Stimulated activated CD4-positive, alpha-beta T cell treated with anti-CD3 and anti-CD28 coated beads, Interleukin-1b, Interleukin-23, amount 100 ng/mL, for 24 hours (primary cell): ENCODE results near the gene DBN1.

ENCODE experiments used
- DNase-seq, 4 experiments: peaks; one replicate each; pipeline ENCODE4 v3.0.0-alpha.2; 2020; ENCODE audit warnings: low read depth in 4 of 4, low spot score in 1 of 4

DBN1 gene

DNA sequence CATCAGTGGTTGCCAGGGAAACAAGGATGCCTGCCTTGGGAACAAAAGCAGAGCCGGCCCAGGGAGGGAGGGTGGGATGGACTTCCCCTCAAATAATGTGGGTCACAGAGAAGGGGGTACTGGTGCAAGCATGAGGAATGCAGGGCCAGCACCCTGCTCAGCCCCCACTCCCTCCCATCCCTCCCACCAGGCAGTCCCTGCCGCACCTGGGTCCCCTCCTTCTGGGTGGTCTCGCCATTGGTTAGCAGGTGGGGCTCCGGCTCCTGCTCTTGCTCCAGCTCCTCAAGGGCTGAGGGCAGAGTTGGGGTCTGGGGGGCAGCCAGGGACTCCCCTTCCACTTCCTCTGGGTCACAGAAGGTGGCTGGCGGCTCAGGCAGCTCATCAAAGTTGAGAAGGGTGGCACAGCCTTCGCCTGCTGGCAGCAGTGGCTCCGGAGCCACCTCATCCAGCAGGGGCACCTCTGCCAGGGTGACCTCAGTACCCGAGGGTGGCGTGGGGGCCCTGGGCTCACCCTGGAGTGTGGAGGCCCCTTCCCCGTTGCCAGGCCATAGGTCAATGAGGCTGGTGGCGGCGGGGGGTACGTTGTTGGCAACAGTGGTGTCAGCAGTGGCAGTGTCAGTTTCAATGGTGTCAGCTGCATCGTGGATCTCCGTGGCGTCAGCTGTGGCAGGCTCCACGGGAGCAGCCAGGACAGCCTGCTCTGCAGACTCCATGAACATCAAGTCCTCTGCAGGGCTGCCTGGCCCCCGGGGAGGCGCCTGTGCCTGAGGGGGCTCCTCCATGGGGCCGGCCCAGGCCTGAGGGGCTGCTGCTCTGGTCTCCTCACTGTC is 15.4 kb downstream of the DBN1 start:
- DNase-seq: no peak

DNA sequence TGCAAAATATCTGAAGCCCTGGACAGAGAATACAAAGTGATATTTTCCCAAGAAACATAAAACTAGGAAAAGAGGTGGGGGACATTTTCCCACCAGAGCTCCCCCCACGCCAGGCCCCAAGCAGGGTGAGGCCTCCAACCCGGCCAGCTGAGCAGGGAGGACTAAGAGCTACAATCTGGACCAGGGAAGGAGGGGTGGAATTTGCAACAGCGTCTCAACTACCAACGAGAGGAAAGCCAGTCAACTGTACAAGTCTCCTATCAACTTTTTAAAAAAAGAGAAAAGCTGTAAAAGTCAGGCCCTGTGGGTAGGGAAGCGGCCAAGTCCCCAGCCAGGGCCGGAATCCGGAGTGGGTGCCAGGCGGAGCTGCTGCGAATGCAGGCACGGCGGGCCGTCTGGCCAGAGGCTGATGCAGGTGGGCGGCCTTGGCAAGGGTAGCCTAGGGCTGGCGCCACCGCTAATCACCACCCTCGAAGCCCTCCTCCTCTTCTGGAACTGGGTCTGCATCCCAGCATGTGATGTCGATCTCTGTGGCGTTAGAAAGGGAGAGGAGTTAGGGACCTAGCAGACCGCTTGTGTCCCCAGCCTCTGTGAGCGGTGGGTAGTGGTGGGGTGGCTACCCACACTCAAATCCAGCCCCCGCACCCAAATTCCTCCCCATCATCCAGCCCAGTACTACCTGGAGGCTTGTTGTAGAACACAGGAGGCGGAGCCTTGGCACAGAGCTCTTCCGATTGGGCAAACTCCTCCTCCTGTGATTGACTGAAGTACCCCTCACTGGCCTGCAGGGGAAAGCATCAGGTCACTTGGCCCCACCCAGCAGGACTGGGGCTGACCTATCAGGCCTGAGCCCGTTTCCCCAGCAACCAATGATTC is 16.2 kb downstream of the DBN1 start:
- no peak for DNase-seq

DNA sequence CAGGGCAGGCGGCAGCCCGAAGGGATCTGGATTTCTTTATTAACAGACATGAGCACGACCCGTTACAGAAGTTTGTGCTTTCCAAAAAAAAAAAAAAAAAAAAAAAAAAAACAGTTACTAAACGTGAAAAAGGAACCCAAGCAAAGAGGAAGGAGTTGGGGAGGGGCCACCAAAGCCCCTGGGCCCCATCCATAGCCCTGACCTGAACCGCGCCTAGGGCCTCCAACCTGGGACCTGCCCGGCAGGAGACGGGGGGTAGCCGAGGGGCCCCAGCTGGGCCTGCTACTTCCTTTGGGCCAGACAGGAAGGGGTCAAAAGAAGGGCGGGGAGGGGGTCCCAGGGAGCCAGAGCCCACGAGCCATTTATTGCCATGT is 16.9 kb downstream of the DBN1 start:
- DNase-seq: no peak

DNA sequence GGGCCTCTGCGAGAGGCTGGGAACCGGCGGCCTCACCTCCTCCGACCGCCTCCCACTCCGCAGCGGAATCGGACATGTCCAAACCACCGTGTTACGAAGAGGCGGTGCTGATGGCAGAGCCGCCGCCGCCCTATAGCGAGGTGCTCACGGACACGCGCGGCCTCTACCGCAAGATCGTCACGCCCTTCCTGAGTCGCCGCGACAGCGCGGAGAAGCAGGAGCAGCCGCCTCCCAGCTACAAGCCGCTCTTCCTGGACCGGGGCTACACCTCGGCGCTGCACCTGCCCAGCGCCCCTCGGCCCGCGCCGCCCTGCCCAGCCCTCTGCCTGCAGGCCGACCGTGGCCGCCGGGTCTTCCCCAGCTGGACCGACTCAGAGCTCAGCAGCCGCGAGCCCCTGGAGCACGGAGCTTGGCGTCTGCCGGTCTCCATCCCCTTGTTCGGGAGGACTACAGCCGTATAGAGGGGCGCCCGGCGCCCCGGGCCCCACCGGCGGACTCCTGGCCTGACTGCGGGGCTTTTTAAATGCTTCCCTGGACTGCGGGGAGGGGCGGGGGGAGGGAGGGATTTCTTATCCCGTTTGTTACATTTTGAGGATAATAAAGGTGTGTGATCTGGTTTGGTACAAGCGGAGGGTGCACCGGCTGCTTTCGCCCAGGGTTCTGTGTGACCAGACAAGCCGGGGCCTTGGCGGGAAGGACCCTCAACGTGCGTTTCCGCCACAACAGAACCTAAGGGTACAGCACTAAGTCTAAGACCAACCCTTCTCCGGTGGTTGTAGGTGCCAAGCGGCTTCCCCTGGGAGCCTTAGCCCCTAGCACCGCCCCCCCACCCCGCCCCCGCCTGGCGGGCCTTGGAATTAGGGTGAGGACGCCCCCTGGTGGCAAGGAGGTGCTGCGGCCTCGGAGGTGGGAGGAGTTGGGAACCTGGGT is 17.5 kb downstream of the DBN1 start:
- peak; percentile 93 to 100 (median 97) for DNase-seq

DNA sequence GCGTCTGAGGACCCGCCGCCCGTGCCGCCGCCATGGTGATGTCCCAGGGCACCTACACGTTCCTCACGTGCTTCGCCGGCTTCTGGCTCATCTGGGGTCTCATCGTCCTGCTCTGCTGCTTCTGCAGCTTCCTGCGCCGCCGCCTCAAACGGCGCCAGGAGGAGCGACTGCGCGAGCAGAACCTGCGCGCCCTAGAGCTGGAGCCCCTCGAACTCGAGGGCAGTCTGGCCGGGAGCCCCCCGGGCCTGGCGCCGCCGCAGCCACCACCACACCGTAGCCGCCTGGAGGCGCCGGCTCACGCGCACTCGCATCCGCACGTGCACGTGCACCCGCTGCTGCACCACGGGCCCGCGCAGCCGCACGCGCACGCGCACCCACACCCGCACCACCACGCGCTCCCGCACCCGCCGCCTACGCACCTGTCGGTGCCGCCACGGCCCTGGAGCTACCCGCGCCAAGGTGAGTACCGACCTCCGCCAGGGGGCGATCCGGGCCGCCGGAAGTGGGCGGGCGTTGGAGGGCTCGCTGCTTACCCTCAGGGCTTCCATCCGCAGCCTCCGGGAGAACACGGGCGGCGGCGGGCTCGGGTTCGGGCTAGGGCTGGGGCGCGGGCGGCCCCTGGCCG is 18.3 kb downstream of the DBN1 start:
- DNase-seq: peak; percentile 78 to 90 (median 86)

DNA sequence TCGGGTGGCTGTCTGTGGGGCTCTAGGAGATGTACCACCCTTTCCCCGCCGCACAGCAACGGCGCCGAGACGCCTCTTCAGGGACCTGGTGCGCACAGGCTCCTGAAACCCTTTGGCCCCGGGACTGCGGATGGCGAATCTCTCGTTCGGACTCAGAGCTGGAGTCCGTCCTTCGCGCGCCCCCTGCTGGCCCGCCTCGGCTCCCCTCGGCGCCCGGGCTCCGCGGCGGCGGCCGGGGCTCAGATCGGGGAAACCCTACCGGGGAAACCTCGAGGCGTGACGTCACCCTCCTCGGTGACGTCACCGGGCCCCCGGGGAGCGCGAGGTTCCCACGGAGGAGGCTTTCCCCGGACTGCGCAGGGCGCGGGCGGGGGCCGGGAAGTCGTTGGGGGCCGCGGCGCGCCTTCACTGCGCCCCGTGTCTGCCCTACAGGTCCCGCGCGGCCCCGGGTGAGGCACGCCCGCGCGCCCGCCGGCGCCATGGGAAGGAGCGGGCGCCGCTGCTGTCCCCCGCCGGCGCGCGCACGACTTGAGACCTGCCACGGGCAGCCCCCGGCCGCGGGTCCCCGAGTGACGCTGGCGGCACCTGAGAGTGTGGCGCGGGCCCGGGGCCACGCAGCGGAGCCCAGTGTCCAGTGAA is 18.9 kb downstream of the DBN1 start:
- DNase-seq: peak; percentile 83 to 95 (median 90)

DNA sequence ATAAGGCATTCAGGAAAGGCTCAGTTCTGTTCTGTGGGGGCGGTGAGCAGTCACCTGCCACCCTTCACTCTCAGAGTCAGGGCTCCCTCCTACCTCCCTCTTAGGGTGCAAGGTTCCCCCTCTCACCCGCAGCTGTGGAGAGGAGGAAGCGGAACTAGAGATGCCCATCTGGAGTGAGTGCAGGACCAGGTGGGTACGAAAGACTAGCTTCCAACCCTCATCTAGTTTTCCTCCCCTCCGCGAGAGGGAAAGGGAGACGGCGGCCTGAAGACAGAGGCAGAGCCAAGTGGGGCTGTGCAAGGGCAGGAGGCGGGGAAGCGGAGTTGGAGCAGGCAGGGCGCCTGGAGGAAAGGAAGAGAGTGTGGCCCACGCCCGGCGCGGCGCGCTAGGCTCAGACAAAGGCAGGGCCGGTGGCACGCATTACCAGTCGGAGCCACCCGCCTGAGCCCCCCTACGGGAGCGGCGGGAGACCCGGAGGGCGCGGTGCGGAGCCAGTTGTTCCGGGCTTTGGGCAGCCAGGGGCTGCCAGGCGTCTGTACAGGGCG is 19.5 kb downstream of the DBN1 start:
- DNase-seq: no peak

DNA sequence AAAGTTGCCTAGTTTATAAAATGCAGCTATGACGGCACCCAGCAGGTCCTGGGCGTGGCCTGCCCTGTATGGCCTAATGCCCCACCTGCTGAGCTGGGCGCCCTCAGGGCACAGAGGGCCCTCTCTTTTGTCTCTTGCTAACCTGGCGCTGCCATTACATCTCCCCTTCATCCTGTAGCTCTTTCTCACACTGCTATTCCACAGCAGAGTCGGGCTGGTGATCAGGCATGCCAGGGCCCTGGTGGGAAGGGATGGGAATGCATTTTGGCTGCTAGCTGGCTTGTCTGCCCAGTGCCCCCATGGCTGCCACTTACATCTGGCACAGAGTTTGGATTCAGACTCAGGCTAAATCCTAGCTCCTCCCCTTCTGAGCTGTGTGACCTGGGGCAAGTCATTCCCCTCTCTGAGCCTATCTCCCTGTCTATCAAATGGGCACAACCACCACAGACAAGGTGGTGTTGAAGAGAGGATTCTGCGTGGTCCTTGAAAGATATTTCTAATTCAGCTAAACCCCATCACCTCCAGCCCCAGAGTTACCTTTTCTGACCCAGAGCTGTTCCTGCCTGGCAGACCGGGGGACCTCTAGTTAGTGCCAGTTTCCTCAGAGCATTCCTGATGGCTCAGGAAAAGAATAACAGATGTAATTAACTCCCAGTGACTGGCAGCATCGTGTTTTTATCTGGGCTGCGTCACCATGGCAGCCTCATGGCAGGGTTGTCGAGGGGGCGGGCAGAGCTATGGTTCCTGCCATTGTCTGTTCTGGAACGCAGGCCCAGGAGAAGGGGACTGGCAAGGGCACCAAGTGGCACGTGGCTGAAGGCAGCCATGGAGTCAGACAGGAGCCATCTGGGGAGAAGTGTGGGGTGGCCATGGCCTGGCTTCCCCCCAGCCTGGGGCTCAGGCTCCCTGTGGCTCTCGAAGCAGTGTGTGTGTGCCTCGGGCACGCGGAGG is 20.5 kb downstream of the DBN1 start:
- no peak for DNase-seq

DNA sequence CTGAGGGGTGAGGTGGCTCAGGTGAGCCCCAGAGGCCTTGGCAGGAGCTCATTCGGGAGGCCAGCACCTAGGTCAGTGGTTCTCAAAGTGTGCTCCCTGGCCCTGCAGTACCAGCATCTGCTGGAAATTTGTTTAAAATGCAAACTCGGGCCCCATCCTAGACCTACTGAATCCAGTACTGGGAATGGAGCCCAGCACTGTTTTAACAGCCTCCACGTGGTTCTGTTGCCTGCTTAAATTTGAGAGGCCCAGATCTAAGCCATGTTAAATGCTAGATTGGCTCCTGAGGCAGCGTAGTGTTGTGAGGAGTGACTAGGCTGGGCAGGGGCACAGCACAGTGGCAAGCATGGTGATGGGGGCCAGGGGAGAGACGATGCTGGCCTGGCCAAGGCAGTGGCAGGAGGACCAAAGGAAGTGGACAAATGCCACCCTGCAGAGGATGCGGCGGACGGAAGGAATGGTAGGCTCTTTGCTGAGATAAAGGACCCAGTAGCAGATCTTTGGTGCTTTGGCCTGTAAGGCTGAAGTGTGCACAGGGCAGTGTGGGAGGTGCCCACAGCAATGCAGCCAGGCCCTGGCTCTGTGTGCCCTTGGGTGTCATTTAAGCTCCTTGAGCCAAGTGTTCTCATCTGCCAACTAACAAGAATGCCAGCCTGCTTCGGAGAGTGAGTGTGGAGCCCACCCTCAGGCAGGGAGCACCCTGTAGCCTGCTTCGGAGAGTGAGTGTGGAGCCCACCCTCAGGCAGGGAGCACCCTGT is 22.6 kb downstream of the DBN1 start:
- DNase-seq: no peak

DNA sequence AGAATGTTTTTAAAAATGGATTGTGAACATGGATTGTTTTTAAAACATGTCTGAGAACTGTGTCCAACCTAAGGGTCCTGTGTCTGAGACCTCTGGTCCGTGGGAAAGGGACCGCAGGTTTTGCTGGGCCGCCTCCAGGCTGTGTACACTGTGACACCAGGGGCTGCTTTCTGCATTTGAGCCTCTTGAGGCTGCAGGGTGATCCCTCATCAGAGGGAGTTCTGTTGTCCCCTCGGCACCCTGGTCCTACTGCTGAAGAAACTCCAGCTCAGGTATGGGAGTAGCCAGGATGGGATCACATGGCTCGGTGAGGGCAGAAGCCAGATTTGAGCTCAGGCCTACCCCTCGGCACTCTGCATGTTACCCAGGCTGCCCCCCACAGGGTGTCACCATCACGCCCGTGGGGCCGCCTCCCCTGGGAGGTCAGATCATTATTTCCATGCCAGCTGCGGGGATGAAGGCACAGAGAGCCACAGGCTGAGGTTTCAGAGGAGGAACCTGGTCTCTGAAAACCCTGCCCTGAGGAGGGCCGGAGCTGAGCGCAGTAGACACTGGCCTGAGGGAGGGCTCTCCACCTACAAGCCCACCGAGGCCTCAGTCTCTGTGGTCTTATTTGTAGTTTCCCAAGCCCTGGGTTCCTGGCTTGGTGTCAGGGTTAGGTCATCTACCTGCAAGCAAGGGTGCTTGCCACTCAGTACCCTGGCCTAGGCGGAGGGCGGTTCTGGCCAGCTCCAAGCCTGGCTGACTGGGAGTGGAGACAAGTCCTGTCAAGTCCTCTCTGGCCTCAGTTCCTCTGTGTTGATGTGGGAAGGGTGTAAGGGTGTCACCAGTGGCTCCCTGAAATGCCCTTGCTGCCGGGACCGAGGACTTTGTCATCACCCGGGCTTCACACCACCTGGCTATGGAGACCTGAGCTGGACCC is 24.0 kb downstream of the DBN1 start:
- no peak for DNase-seq

DNA sequence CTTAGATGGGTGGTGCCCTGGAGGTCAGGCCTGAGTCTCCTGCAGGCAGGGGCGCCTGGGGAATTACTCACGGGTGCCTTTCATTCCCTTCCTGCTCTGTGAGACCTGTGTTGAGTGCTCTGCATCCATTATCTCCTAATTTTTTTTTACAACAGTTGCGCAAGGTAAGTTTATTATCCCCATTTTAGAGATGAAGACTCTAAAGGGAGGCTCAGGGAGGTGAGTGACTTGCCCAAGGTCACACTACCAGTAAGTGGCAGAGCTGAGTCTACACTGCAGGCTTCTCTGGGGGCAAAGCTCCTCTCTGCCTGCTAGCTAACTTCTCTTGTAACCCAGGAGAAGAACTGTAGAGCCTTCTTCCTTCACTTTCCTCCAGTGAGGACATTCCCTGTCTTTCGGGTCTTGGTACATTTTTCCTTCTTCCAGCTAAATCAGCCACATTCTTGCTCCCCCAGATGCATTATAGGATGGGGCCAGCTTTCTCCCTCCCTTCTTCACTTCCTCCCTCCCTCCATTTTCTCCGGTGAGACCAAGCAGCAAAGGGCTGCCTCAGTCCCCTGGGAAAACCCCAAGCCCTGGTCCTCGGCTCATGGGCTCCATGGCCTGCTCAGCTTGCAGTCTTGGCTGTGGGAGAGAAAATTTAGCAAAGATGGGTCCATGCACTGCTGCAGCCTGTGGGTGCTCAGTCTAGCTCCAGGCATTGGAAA is 25.0 kb downstream of the DBN1 start:
- DNase-seq: no peak

DNA sequence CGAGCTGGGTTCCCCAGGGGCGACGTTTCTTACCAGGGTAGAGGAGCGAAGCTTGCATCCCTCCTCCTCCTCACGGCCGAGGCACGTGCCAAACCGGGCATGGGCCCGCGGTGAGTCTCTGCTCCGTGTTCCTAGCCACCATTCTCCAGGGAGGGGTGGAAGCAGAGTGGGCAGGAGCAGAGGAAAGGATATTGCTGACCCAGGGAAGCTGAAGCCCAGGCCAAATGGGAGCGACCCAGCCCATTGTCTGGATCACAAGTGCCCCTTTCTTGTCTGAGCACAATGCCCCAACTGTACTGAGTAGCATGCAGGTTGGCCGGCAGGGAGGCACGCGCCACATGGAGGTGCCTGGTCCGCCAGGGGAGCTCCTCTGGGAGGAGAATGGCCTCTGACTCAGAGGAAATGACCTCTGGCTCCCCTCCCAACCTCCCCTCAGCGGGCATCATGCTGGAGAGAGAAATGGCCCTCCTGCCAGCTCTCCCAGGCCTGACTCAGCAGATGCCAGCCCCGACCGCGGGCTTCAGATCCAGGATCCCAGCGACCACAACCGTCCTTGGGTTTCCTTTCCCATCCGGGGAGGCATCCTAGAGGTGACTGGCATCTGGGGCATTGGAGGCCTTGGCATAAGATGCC is 25.7 kb downstream of the DBN1 start:
- no peak for DNase-seq

DNA sequence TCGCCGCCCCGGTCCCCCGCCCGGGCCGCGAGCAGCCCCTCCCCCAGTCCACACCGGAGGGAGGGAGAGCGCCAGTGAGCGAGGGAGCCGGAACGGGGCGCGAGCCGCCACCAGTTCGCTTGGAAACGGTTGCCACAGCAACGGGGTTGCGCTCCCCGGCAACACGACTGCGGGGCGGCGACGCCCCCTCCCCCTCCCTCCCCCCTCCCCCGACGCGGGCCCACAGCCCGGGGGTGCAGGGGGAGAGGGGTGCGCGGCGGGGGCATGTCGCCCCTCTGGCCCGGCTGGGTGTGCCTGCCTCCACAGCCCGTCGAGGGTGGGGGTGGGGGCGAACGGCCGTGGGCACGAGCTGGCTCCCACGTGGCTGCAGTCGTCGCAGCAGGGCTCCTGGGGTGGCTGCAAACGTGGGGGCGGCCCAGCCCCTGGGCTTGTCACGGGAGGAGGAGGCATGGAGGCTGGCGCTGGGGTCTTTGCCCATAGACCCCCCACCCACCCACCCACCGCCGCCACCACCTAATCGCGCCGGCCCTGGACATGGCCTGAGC is 26.3 kb downstream of the DBN1 start:
- DNase-seq: peak in 1 of 4 experiments; percentile 64

DNA sequence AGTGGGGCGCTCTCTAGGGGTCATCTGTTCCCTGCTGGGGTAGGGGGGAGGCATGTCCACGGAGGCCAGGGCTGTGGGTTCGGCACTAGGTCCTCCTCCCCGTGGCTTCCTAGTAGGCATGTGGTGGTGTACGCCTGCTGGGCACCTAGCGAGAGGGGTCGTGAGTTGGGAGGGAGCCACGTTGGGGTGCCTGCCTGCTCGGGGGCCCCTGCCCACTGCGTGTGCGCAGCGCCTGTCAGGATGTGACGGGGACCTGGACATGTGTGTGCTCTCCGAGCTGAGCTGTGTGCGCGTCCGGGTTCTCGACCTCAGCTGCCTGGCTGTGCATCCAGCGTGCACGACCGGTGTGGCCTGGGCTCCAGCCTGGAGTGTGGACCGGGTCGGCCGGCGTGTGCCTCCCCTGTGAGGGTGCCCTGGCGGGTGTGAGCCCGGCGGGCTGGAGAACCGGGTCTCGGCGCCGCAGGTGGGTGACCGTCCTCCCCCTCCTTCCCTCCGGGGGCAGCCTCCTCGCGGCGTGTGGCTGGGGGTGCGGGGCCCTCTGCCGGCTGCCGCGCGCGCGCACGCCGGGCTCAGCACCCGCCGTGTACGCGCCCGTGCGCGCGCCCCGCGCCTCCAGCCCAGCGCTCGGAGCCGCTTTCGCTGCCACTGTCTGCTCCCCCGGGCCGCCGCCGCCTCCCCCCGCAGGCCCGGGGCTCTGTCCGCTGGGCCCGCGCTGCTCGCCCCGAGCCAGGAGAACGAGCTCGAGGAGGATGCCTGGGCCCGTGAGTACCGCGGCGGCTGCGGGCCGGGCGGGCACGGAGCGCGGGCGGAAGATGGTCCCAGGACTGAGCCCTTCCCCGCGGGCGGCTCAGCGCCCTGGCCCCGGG is 27.0 kb downstream of the DBN1 start, which contains the start of gene PRR7:
Gene PRR7 (plus strand): TSS at position 615 of the 866 bp plus-strand sequence. CDS start 8,254 bp downstream, outside the sequence.
- peak in 2 of 4 experiments; percentile 54 to 65 for DNase-seq

DNA sequence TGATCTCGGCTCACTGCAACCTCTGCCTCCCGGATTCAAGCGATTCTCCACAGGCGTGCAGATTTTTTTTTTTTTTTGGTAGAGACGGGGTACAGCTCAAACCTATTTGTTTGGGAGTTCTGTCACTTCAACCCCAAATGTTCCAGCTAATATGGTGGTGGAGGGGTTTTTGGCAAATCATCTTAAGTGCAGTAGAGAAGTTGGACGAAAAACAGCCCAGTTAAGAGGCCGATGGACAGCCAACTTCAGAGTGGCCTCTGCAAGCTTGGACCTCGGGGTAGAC is 27.6 kb downstream of the DBN1 start:
- no peak for DNase-seq
